ENCODE measurements around the gene ATG7. TPM values are rescaled to one million over a fixed set of nuclear protein-coding genes. Genes with fewer than 3 reads are reported as not detected.

Gene ATG7
- total RNA-seq, 1 experiment from 2014 or later = 29.3 TPM

DNA sequence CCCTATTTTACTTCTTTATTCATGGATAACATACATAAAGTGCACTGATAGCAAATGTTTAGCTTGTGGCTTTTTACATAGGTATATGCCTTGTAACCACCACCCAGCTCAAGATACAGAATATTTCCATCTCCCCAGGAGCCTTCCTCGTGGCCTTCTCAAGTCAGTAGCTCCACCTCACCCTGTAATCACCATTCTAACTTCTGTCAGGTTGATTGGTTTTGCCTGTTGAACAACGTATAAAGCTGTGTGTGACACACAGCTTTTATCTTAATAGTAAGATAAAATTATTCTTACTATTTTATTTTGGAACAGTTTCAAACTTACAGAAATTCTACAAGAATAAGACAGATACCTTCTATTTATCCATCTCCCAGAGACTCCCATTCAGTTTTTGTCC lies 13.3 kb downstream of the ATG7 start:
- Histone ChIP-seq H3K79me2 (ENCODE audit: insufficient read depth, low read length) (peaks cover 32% of the 10 kb centered on the region), H3K4me1 (ENCODE audit: control insufficient read depth in 1 of 2, insufficient read depth in 2 of 2, low read length in 2 of 2) (peaks cover 12 to 34% of the 10 kb centered on the region in 2 experiments), H3K9me2 (ENCODE audit: insufficient read depth) (no peaks in the 10 kb centered on the region), H4K20me1 (ENCODE audit: insufficient read depth) (no peaks in the 10 kb centered on the region), H3K9me3 (ENCODE audit: control insufficient read depth in 1 of 2, insufficient read depth in 1 of 2, low read depth in 1 of 2, low read length in 2 of 2) (no peaks in the 10 kb centered on the region), H3K36me3 (ENCODE audit: control insufficient read depth in 1 of 2, insufficient read depth in 2 of 2, low read length in 2 of 2) (peaks cover 2 to 4% of the 10 kb centered on the region in 2 experiments; a peak in 1 of 4 replicates), H3K27me3 (ENCODE audit: insufficient read depth, low read length) (no peaks in the 10 kb centered on the region), H3K27ac (ENCODE audit: low read depth, low read length) (no peak overlapping the region), H2AFZ (ENCODE audit: low read depth, low read length, poor library complexity, severe bottlenecking) (no peak overlapping the region), H3K9ac (ENCODE audit: low read length) (no peak overlapping the region), H3K4me3 (replicated peaks in 1 of 2; ENCODE audit: low read depth in 1 of 2, low read length in 2 of 2) (no peak overlapping the region), H3K4me2 (ENCODE audit: low read length) (no peak overlapping the region)
- ChIA-PET POLR2A (no interaction called here), RAD21 (ENCODE audit: low non-redundant PET in 1 of 2, low total read pairs in 2 of 2, uncharacterized antibody in 2 of 2, unreplicated experiment in 2 of 2) (no interaction called here), CTCF (no interaction called here)
- no peak for TF ChIP-seq SIN3A (IDR thresholded peaks at IDR 0.05; ENCODE audit: low read depth)
- TF ChIP-seq, protein P1, sequence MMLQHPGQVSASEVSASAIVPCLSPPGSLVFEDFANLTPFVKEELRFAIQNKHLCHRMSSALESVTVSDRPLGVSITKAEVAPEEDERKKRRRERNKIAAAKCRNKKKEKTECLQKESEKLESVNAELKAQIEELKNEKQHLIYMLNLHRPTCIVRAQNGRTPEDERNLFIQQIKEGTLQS (IDR thresholded peaks at IDR 0.05) = no peak
- TF ChIP-seq JUND (IDR thresholded peaks at IDR 0.05) = no peak
- TF ChIP-seq, protein P2, sequence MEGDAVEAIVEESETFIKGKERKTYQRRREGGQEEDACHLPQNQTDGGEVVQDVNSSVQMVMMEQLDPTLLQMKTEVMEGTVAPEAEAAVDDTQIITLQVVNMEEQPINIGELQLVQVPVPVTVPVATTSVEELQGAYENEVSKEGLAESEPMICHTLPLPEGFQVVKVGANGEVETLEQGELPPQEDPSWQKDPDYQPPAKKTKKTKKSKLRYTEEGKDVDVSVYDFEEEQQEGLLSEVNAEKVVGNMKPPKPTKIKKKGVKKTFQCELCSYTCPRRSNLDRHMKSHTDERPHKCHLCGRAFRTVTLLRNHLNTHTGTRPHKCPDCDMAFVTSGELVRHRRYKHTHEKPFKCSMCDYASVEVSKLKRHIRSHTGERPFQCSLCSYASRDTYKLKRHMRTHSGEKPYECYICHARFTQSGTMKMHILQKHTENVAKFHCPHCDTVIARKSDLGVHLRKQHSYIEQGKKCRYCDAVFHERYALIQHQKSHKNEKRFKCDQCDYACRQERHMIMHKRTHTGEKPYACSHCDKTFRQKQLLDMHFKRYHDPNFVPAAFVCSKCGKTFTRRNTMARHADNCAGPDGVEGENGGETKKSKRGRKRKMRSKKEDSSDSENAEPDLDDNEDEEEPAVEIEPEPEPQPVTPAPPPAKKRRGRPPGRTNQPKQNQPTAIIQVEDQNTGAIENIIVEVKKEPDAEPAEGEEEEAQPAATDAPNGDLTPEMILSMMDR (IDR thresholded peaks at IDR 0.05 in 2 of 3, conservative IDR thresholded peaks at IDR 0.05 in 1 of 3; ENCODE audit: borderline replicate concordance in 1 of 3, insufficient read depth in 1 of 3, low read depth in 2 of 3, low read length in 2 of 3) = no peak
- intact Hi-C loops (cut with micrococcal nuclease) = no loop called here
- BruUV-seq (replicated peaks) = no TSS peak
- DNase-seq (ENCODE audit: low read depth, low spot score) = no peak
- ATAC-seq = no peak

DNA sequence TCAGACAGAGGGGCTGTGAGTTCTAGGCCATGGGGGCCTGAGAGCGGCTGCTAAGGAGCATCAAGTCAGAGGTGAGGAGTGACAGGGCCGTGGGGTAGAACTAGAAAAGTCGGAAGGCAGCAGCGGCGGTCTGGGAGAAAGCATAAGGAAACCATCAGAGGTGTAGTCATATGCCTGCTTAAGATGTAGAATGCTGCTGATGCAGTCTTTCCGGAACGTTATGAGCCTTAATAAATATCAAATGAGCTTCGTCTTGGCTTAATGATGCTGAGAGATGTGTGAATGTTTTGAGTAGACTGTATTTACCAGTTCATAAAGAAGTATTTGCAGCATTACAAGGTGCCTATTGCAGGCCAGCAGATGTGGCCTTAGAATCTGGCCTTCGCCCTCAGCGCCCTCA lies 15.2 kb downstream of the ATG7 start:
- H3K9me2 ChIP-seq (ENCODE audit: insufficient read depth) = no peaks in the 10 kb centered on the region
- RAD21 ChIA-PET (ENCODE audit: low non-redundant PET in 1 of 2, low total read pairs in 2 of 2, uncharacterized antibody in 2 of 2, unreplicated experiment in 2 of 2) = no interaction called here
- H3K79me2 ChIP-seq (ENCODE audit: insufficient read depth, low read length) = peaks cover 40% of the 10 kb centered on the region
- ATAC-seq (no peak), DNase-seq (ENCODE audit: low read depth, low spot score) (no peak)
- H3K4me1 ChIP-seq (ENCODE audit: control insufficient read depth in 1 of 2, insufficient read depth in 2 of 2, low read length in 2 of 2) = peaks cover 16 to 44% of the 10 kb centered on the region in 2 experiments
- no peaks in the 10 kb centered on the region for H3K9me3 ChIP-seq (ENCODE audit: control insufficient read depth in 1 of 2, insufficient read depth in 1 of 2, low read depth in 1 of 2, low read length in 2 of 2)
- H4K20me1 ChIP-seq (ENCODE audit: insufficient read depth) = no peaks in the 10 kb centered on the region
- intact Hi-C loops (cut with micrococcal nuclease) = no loop called here
- no peak overlapping the region for H3K4me2 ChIP-seq (ENCODE audit: low read length)
- BruUV-seq (replicated peaks) = no TSS peak
- no peak overlapping the region for H3K27ac ChIP-seq (ENCODE audit: low read depth, low read length)
- POLR2A ChIA-PET = no interaction called here
- no peak overlapping the region for H3K4me3 ChIP-seq (replicated peaks in 1 of 2; ENCODE audit: low read depth in 1 of 2, low read length in 2 of 2)
- H3K27me3 ChIP-seq (ENCODE audit: insufficient read depth, low read length) = no peaks in the 10 kb centered on the region
- no peak overlapping the region for H3K9ac ChIP-seq (ENCODE audit: low read length)
- CTCF ChIA-PET = no interaction called here
- H3K36me3 ChIP-seq (ENCODE audit: control insufficient read depth in 1 of 2, insufficient read depth in 2 of 2, low read length in 2 of 2) = peaks cover 0 to 4% of the 10 kb centered on the region in 2 experiments; a peak in 1 of 4 replicates
- no peak overlapping the region for H2AFZ ChIP-seq (ENCODE audit: low read depth, low read length, poor library complexity, severe bottlenecking)
- TF ChIP-seq, protein P2 (IDR thresholded peaks at IDR 0.05 in 2 of 3, conservative IDR thresholded peaks at IDR 0.05 in 1 of 3; ENCODE audit: borderline replicate concordance in 1 of 3, insufficient read depth in 1 of 3, low read depth in 2 of 3, low read length in 2 of 3) = no peak
- TF ChIP-seq ELF1 (IDR thresholded peaks at IDR 0.05; ENCODE audit: borderline replicate concordance, low read depth) (no peak), POLR2A (IDR thresholded peaks at IDR 0.05; ENCODE audit: borderline replicate concordance, extremely low read depth, insufficient read depth, insufficient read length) (no peak), FOSL1 (IDR thresholded peaks at IDR 0.05; ENCODE audit: low read depth) (no peak), SRF (IDR thresholded peaks at IDR 0.05; ENCODE audit: low read depth) (no peak), CEBPB (IDR thresholded peaks at IDR 0.05; ENCODE audit: low read depth) (no peak), ZNF274 (IDR thresholded peaks at IDR 0.05; ENCODE audit: low read depth, low read length) (no peak), RAD21 (IDR thresholded peaks at IDR 0.05; ENCODE audit: low read depth) (no peak), EZH2 (IDR thresholded peaks at IDR 0.05) (no peak)
- TF ChIP-seq, protein P3, sequence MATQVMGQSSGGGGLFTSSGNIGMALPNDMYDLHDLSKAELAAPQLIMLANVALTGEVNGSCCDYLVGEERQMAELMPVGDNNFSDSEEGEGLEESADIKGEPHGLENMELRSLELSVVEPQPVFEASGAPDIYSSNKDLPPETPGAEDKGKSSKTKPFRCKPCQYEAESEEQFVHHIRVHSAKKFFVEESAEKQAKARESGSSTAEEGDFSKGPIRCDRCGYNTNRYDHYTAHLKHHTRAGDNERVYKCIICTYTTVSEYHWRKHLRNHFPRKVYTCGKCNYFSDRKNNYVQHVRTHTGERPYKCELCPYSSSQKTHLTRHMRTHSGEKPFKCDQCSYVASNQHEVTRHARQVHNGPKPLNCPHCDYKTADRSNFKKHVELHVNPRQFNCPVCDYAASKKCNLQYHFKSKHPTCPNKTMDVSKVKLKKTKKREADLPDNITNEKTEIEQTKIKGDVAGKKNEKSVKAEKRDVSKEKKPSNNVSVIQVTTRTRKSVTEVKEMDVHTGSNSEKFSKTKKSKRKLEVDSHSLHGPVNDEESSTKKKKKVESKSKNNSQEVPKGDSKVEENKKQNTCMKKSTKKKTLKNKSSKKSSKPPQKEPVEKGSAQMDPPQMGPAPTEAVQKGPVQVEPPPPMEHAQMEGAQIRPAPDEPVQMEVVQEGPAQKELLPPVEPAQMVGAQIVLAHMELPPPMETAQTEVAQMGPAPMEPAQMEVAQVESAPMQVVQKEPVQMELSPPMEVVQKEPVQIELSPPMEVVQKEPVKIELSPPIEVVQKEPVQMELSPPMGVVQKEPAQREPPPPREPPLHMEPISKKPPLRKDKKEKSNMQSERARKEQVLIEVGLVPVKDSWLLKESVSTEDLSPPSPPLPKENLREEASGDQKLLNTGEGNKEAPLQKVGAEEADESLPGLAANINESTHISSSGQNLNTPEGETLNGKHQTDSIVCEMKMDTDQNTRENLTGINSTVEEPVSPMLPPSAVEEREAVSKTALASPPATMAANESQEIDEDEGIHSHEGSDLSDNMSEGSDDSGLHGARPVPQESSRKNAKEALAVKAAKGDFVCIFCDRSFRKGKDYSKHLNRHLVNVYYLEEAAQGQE (IDR thresholded peaks at IDR 0.05; ENCODE audit: low read depth) = no peak

All from HCT116 (cell line).